ENCODE data around the gene PDE1C.

DNA sequence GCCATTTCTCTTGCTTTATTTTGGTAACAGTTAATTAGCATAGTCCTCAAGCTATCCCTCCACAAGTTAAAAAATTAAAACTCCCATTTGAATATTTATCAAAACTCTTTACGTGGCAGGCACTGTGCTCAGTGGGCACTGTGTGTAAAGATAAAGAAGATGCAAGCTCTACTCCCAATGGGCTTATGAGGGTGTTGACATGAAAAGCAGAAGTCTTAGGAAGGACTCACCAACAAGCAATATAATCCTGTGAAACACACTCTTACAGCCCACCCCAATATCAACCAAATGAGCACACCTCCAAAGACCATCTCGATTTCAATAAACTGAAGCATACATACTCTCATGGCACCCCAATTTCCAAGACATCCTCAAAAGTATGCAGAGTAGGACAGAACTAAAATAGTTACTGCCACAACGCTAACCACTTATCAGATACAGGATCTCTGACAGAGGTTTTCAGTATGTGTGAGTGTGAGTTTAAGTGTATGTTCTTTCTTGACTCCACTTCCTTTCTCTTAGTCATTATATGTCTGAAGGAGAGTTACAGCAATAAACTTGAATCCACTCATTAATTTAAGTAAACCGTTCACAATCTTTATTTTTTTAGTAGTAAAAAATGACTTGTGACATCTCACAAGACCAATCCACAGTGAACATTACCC lies 120.0 kb downstream of the PDE1C start:
- no peak for TF ChIP-seq POLR2A (IDR thresholded peaks at IDR 0.05)
- TF ChIP-seq CTCF (IDR thresholded peaks at IDR 0.05), result no peak
